ENCODE results near the gene LMAN1L.

The LMAN1L gene

GRCh38 chr15:74812533-74812932 lies at the start of gene LMAN1L:
LMAN1L (plus strand) TSS chr15:74812835; CDS start chr15:74812855, 20 bp downstream.
- Mint-ChIP-seq H3K4me1 (ENCODE audit: low read depth) (peaks cover 16% of the 10 kb centered on the region), H3K9me3 (ENCODE audit: low read depth) (no peaks in the 10 kb centered on the region), H3K27ac (peak within 1 kb of the TSS; percentile 30), H3K36me3 (no peaks in the 10 kb centered on the region), H3K27me3 (no peaks in the 10 kb centered on the region), H3K4me3 (no peak within 1 kb of the TSS)

DNA sequence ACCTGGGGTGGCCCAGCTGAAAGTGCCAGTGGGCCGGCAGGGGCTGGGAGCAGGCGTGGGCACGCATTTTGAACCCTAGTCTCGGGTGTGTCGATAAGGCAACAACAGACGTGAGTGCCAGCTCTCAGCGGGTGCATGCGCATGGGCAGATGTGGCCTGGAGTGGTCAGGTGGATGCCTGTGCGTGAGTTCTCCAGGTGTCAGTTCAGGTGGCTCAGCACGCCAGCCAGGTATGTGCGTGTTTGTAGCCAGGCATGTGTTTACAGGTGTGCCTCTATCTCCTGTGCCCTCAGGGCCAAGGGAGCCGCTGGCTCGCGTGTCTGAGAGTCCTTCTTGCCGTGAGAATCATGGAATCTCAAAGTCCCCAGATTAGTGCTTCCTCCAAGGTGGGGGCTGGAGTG lies 49.2 kb upstream of the LMAN1L start:
- H3K4me3 Mint-ChIP-seq, result no peak overlapping the region
- H3K4me1 Mint-ChIP-seq (ENCODE audit: low read depth), result peaks cover 5% of the 10 kb centered on the region
- H3K36me3 Mint-ChIP-seq, result no peaks in the 10 kb centered on the region
- H3K9me3 Mint-ChIP-seq (ENCODE audit: low read depth), result no peaks in the 10 kb centered on the region
- H3K27me3 Mint-ChIP-seq, result no peaks in the 10 kb centered on the region
- no peak overlapping the region for H3K27ac Mint-ChIP-seq

GRCh38 chr15:74767167-74768098 lies 45.2 kb upstream of the LMAN1L start:
- Mint-ChIP-seq H3K27me3 (no peaks in the 10 kb centered on the region), H3K4me3 (no peak overlapping the region), H3K9me3 (ENCODE audit: low read depth) (no peaks in the 10 kb centered on the region), H3K36me3 (no peaks in the 10 kb centered on the region), H3K4me1 (ENCODE audit: low read depth) (peaks cover 19% of the 10 kb centered on the region), H3K27ac (no peak overlapping the region)

DNA sequence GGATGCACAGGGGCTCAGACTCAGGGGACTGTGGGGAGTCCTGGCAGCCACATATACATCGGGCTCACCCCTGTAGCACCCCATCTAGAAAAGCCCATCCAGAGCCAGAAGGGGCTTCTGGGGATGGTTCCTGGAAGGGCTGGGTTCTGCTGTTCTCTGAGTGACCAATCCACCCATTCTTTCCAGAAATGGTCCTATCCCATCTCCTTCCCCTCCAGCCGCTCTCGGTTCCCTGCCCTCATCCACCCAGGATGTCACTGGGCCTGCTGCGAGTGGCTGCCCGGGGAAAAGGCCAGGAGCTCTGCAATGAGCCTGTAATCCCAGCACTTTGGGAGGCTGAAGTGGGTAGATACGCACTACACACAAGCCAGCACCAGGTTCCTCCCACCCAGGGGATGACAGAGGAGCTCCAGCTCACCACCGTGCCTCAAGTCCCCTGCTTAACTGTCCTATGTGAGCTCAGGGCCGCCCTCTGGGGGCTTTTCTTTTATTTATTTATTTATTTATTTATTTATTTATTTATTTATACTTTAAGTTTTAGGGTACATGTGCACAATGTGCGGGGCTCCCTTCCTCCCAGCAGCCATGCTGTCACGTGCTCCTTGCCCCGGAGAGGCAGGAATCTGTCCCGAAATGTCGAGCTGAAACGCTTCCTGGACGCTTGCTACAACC lies 44.4 kb upstream of the LMAN1L start:
- Mint-ChIP-seq H3K27ac (no peak overlapping the region), H3K4me1 (ENCODE audit: low read depth) (peaks cover 19% of the 10 kb centered on the region), H3K9me3 (ENCODE audit: low read depth) (no peaks in the 10 kb centered on the region), H3K27me3 (no peaks in the 10 kb centered on the region), H3K4me3 (no peak overlapping the region), H3K36me3 (no peaks in the 10 kb centered on the region)

DNA sequence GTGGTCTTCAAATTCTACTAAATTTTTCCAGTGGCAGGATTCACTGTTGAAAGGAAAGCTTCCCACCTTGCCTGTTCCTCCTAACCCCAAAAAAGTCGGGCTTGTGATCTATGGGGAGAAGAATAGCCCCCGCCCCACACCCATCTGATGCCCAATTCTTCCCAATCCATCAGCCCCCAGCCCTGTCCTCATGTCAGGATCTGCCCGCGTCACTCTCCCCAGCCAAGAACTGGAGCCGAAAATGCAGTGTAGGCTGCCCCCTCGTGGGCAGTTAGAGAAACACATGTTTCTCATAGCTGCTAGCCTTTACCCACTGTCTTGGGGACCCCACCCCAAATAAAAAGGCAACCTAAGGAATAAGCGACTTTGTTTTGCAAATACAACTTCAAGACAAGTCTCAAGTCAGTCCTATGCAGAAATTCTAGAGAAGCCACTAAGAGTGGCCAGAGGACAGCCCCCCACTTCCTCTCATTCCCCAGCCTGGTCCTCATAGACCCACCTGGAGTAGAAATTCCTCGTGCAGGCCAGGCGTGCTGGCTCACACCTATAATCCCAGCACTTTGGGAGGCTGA lies 43.8 kb upstream of the LMAN1L start:
- Mint-ChIP-seq H3K27me3 (no peaks in the 10 kb centered on the region), H3K9me3 (ENCODE audit: low read depth) (no peaks in the 10 kb centered on the region), H3K36me3 (no peaks in the 10 kb centered on the region), H3K4me1 (ENCODE audit: low read depth) (peaks cover 23% of the 10 kb centered on the region), H3K27ac (no peak overlapping the region), H3K4me3 (no peak overlapping the region)

GRCh38 chr15:74769463-74770025 lies 43.1 kb upstream of the LMAN1L start:
- Mint-ChIP-seq H3K36me3 (no peaks in the 10 kb centered on the region), H3K27me3 (no peaks in the 10 kb centered on the region), H3K27ac (no peak overlapping the region)

GRCh38 chr15:74770211-74770903 lies 42.3 kb upstream of the LMAN1L start:
- H3K27me3 Mint-ChIP-seq, result no peaks in the 10 kb centered on the region
- no peak overlapping the region for H3K4me3 Mint-ChIP-seq
- H3K36me3 Mint-ChIP-seq, result no peaks in the 10 kb centered on the region
- H3K9me3 Mint-ChIP-seq (ENCODE audit: low read depth), result no peaks in the 10 kb centered on the region
- no peak overlapping the region for H3K27ac Mint-ChIP-seq
- peaks cover 31% of the 10 kb centered on the region for H3K4me1 Mint-ChIP-seq (ENCODE audit: low read depth)

More at GRCh38 chr15:74769463-74770025, 43.1 kb upstream of the LMAN1L start:
- Mint-ChIP-seq H3K4me3 (no peak overlapping the region), H3K9me3 (ENCODE audit: low read depth) (no peaks in the 10 kb centered on the region), H3K4me1 (ENCODE audit: low read depth) (peaks cover 26% of the 10 kb centered on the region)

GRCh38 chr15:74773329-74773728 lies 39.3 kb upstream of the LMAN1L start:
- Mint-ChIP-seq H3K36me3 (no peaks in the 10 kb centered on the region), H3K4me1 (ENCODE audit: low read depth) (peaks cover 59% of the 10 kb centered on the region), H3K9me3 (ENCODE audit: low read depth) (no peaks in the 10 kb centered on the region), H3K27ac (no peak overlapping the region), H3K27me3 (no peaks in the 10 kb centered on the region), H3K4me3 (no peak overlapping the region)

DNA sequence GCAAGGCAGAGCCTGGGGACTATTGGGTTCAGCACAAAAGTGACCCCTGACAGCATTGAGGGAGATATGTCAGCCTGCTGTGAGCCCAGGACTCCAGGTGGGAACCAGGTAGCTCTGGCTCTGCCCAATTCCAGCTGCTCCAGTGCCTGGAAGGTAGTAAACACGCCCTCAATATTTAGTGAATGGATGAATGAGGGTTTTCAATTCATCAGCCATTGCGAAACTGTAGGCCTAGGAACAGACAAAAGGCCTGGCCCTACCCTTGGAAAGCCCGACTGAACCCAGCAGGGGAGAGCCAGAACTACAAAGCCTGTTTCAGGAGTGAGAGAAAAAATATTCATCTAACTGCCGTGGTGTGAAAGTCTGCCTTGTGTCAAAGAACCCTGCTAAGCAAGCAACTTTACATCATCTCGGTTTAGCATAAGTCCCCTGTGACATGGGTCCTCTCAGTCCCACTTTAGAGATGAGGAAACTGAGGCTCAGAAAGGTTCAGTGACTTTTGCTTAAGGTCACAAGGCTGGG lies 38.8 kb upstream of the LMAN1L start:
- Mint-ChIP-seq H3K36me3 (no peaks in the 10 kb centered on the region), H3K27me3 (no peaks in the 10 kb centered on the region), H3K4me3 (no peak overlapping the region), H3K4me1 (ENCODE audit: low read depth) (peaks cover 61% of the 10 kb centered on the region), H3K9me3 (ENCODE audit: low read depth) (no peaks in the 10 kb centered on the region), H3K27ac (peak overlapping the region; percentile 38)

DNA sequence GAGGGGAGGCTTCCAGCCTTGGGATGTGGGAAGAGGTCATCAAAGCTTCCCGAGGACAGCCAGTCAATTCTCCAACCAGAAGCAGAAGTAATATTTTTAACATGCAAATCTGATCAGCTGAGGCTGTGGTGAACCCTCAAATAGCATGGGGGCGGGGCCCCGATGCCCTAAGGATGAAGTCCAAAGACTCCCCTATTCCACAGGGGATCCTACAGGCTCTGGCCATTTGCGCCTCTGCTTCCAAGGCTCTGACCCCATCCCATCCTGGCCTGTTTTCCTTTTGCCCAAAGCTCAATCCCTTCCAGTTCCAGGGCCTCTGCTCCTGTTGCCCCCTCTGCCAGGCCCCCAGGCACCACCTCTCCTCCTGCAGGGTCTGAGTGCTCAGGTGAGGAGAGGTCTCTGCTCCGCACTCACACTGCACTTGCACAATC lies 37.5 kb upstream of the LMAN1L start:
- Mint-ChIP-seq H3K36me3 (no peaks in the 10 kb centered on the region), H3K4me1 (ENCODE audit: low read depth) (peaks cover 72% of the 10 kb centered on the region), H3K27me3 (no peaks in the 10 kb centered on the region), H3K4me3 (no peak overlapping the region), H3K27ac (peak overlapping the region; percentile 97), H3K9me3 (ENCODE audit: low read depth) (no peaks in the 10 kb centered on the region)

GRCh38 chr15:74775894-74776293 lies 36.7 kb upstream of the LMAN1L start:
- no peak overlapping the region for H3K4me3 Mint-ChIP-seq
- peaks cover 79% of the 10 kb centered on the region for H3K4me1 Mint-ChIP-seq (ENCODE audit: low read depth)

GRCh38 chr15:74776821-74777768 lies 35.5 kb upstream of the LMAN1L start:
- Mint-ChIP-seq H3K4me1 (ENCODE audit: low read depth) (peaks cover 75% of the 10 kb centered on the region), H3K27me3 (no peaks in the 10 kb centered on the region), H3K4me3 (peak overlapping the region; percentile 83), H3K36me3 (no peaks in the 10 kb centered on the region), H3K27ac (peak overlapping the region; percentile 97), H3K9me3 (ENCODE audit: low read depth) (no peaks in the 10 kb centered on the region)

More at GRCh38 chr15:74775894-74776293, 36.7 kb upstream of the LMAN1L start:
- Mint-ChIP-seq H3K27me3 (no peaks in the 10 kb centered on the region), H3K36me3 (no peaks in the 10 kb centered on the region), H3K9me3 (ENCODE audit: low read depth) (no peaks in the 10 kb centered on the region), H3K27ac (peak overlapping the region; percentile 97)

- Mint-ChIP-seq H3K4me3 (peak overlapping the region; percentile 83), H3K27ac (peak overlapping the region; percentile 97), H3K36me3 (no peaks in the 10 kb centered on the region), H3K27me3 (no peaks in the 10 kb centered on the region), H3K4me1 (ENCODE audit: low read depth) (peaks cover 73% of the 10 kb centered on the region), H3K9me3 (ENCODE audit: low read depth) (no peaks in the 10 kb centered on the region)
Observed at GRCh38 chr15:74777769-74778598, 34.7 kb upstream of the LMAN1L start.
